ENCODE measurements around the gene HSCB. TPM values are rescaled to one million over a fixed set of nuclear protein-coding genes. Genes with fewer than 3 reads are reported as not detected.
A peak's percentile ranks its signal among the peaks of the same experiment; 100 is the strongest.

HSCB gene
- total and polyA plus RNA-seq, 9 of the 15 experiments (the other 6 are each of a cell fraction or from before 2014, with no cell fraction given) = 2.6 to 13.1 (median 8.6) TPM

DNA sequence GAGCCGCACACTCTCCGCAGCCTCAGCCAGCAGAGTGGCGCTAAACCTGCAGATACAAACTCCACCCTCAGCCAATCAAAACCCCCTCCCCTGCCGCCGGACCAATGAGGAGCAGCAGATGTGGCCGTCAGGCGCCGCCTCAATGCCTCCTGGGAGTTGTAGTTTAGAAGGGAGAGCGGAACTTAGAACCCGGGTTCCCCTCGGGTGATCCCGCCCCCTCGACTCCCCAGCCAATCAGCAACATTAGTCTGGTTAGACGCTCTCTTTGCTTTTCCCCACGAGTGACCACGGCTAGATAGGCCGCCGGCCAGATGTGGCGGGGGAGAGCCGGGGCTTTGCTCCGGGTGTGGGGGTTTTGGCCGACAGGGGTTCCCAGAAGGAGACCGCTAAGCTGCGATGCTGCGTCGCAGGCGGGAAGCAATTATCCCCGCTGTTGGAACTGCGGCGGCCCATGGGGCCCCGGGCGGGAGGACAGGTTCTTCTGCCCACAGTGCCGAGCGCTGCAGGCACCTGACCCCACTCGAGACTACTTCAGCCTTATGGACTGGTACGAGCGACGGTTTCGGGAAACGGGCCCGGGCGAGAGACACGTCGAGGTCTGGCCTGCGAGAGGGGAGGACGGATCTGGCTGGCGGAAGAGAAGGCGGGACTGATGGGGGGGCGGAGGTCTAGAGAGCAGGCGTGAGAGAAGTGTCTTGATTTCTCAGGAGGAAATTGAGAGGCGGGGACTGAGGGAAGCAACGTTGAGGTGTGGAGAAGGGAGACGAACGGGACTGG, at the start of gene HSCB, which contains the start of gene CHEK2 (continued):
- TF ChIP-seq, protein P1, sequence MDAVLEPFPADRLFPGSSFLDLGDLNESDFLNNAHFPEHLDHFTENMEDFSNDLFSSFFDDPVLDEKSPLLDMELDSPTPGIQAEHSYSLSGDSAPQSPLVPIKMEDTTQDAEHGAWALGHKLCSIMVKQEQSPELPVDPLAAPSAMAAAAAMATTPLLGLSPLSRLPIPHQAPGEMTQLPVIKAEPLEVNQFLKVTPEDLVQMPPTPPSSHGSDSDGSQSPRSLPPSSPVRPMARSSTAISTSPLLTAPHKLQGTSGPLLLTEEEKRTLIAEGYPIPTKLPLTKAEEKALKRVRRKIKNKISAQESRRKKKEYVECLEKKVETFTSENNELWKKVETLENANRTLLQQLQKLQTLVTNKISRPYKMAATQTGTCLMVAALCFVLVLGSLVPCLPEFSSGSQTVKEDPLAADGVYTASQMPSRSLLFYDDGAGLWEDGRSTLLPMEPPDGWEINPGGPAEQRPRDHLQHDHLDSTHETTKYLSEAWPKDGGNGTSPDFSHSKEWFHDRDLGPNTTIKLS (IDR thresholded peaks at IDR 0.05; ENCODE audit: borderline replicate concordance, low read depth) = peak; percentile 96
- TF ChIP-seq ZNF124 (CRISPR knock-in tag; IDR thresholded peaks at IDR 0.05) = no peak
- no peak for TF ChIP-seq ZNF41 (CRISPR knock-in tag; conservative IDR thresholded peaks at IDR 0.05)
- no peak for TF ChIP-seq NFXL1 (CRISPR knock-in tag; IDR thresholded peaks at IDR 0.05)
- no peak for TF ChIP-seq PTRF (tag; IDR thresholded peaks at IDR 0.05)
- no peak for TF ChIP-seq FOXK1 (CRISPR knock-in tag; IDR thresholded peaks at IDR 0.05; ENCODE audit: borderline replicate concordance)
- TF ChIP-seq CTCF (IDR thresholded peaks at IDR 0.05 in 2 of 3, conservative IDR thresholded peaks at IDR 0.05 in 1 of 3; ENCODE audit: insufficient read depth in 2 of 3, low read depth in 1 of 3, low read length in 3 of 3) = peak in 2 of 3 experiments; percentile 32 to 38; a peak in 3 of 6 replicates
- TF ChIP-seq CXXC5 (CRISPR knock-in tag; IDR thresholded peaks at IDR 0.05) = peak; percentile 76
- TF ChIP-seq NFIX (CRISPR knock-in tag; IDR thresholded peaks at IDR 0.05; ENCODE audit: low read depth) = no peak
- TF ChIP-seq FOSL1 (tag; conservative IDR thresholded peaks at IDR 0.05) = peak; percentile 62
- peak; percentile 24 for TF ChIP-seq POU5F1 (IDR thresholded peaks at IDR 0.05; ENCODE audit: borderline replicate concordance, low read depth, low read length, partially characterized antibody)
- peak; percentile 89 for TF ChIP-seq ZNF143 (CRISPR knock-in tag; IDR thresholded peaks at IDR 0.05)
- no peak for TF ChIP-seq SNAPC5 (CRISPR knock-in tag; IDR thresholded peaks at IDR 0.05)
- TF ChIP-seq NR2C1 (IDR thresholded peaks at IDR 0.05) = peak; percentile 39; the same call in 1 of the 2 replicates
- TF ChIP-seq NR2C1 (tag; IDR thresholded peaks at IDR 0.05) = 0 out of 2 replicates have a peak, but pooled peaks have one; percentile 20
- TF ChIP-seq GABPA (tag; conservative IDR thresholded peaks at IDR 0.05; ENCODE audit: low read depth) = peak; percentile 92
- TF ChIP-seq HDAC1 (IDR thresholded peaks at IDR 0.05) = peak in 1 of 2 experiments; percentile 85; a peak in 2 of 4 replicates
- TF ChIP-seq MAZ (CRISPR knock-in tag; conservative IDR thresholded peaks at IDR 0.05 in 1 of 2, IDR thresholded peaks at IDR 0.05 in 1 of 2) = peak in 1 of 2 experiments; percentile 26; a peak in 1 of 4 replicates
- peak; percentile 80 for TF ChIP-seq NCOA6 (IDR thresholded peaks at IDR 0.05)
- TF ChIP-seq BMI1 (IDR thresholded peaks at IDR 0.05; ENCODE audit: low read length) = no peak
- peak; percentile 41 for TF ChIP-seq SP2 (IDR thresholded peaks at IDR 0.05; ENCODE audit: extremely low read depth, low read depth, low read length, poor library complexity, severe bottlenecking)
- no peak for TF ChIP-seq ZBTB17 (CRISPR knock-in tag; IDR thresholded peaks at IDR 0.05)
- TF ChIP-seq USF2 (CRISPR knock-in tag; IDR thresholded peaks at IDR 0.05) = 0 out of 2 replicates have a peak, but pooled peaks have one; percentile 34
- no peak for TF ChIP-seq ZNF778 (CRISPR knock-in tag; IDR thresholded peaks at IDR 0.05)
- no peak for TF ChIP-seq GTF2F1 (IDR thresholded peaks at IDR 0.05; ENCODE audit: low read depth, low read length)
- no peak for TF ChIP-seq ZNF24 (IDR thresholded peaks at IDR 0.05)

All from K562 (cell line).